ENCODE data around the gene TBC1D2B.

Gene TBC1D2B

GRCh38 chr15:78077053-78077870 is at the start of gene TBC1D2B:
Gene TBC1D2B, minus strand, starts transcription at chr15:78077711. Its CDS starts 59 bp downstream, at chr15:78077652.
- FAIRE-seq (no peak), DNase-seq (ENCODE audit: insufficient read length, low spot score) (no peak)
- TF ChIP-seq CTCF (IDR thresholded peaks at IDR 0.05; ENCODE audit: insufficient read depth, missing control alignments), result no peak

DNA sequence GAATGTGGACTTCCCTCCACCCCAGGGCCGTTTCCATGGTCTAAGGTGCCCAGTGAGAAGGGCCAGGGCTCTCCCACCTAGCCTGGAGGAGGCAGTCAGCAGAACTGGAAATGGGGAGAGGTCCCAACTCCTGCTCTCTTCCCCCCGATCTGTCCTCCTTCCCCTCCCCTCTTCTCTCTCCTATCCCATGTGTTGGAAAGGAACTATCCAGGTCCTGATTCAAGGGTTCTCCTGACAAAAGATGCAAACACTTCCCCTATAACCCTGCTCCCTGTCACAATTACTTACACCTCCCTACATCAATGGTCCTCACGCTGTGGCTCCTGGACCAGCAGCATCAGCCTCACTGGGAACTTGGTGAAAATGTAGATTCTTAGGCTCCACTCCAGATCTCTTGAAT is 47.8 kb upstream of the TBC1D2B start:
- TF ChIP-seq CTCF (IDR thresholded peaks at IDR 0.05; ENCODE audit: insufficient read depth, missing control alignments), result no peak
- DNase-seq (ENCODE audit: insufficient read length, low spot score) (no peak), FAIRE-seq (no peak)

GRCh38 chr15:78120523-78120922 is 43.0 kb upstream of the TBC1D2B start:
- TF ChIP-seq CTCF (IDR thresholded peaks at IDR 0.05; ENCODE audit: insufficient read depth, missing control alignments), result no peak
- FAIRE-seq (no peak), DNase-seq (ENCODE audit: insufficient read length, low spot score) (no peak)

DNA sequence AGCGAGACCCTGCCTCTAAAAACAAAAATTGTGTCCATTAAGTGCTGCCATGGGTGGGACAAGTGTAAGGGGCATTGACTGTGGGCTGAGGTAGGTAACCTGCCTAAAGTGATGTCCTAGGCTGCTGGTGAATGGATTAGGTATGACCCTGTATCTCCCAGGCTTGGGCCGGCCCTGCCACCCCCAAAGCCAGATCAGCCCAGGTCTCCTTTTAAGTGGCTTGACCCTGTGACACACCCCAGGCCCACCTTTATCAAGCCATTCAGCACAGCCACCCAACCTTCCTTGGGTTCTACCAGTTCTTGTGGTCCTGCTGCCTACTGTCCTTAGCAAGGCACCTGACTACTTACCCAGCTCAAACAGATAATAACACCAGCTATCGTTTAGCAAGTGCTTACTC is 35.0 kb upstream of the TBC1D2B start:
- no peak for TF ChIP-seq CTCF (IDR thresholded peaks at IDR 0.05; ENCODE audit: insufficient read depth, missing control alignments)
- FAIRE-seq, result no peak
- DNase-seq (ENCODE audit: insufficient read length, low spot score), result no peak

- DNase-seq (ENCODE audit: insufficient read length, low spot score) (no peak), FAIRE-seq (no peak)
- no peak for TF ChIP-seq CTCF (IDR thresholded peaks at IDR 0.05; ENCODE audit: insufficient read depth, missing control alignments)
Measured at GRCh38 chr15:78111788-78112187, 34.3 kb upstream of the TBC1D2B start.

DNA sequence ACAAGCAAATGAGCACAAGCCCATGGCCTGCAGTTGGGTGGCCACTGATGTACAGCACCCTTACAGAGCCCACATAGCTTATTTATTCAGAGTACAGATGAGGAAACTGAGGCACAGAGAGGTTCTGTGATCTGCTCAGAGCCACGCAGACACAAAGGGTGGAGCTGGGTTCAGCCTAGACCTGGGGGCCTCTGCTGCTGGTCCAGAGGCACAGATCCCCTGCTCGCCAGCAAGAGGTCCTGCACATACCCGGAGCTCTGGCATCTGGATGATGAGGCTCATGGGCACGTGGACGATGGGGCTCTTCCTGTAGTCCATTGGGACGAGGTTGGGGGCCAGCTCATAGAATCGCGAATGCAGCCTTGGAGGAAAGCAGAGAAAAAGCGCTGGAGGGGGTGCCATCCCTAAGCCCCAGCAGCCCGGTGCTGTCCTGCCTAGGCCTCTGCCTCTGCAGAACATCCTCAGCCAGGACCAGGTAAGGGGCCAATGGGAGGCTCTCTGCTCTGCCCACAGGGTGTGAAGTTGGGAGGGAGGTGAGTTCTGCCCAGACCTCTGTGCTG is 33.5 kb upstream of the TBC1D2B start:
- DNase-seq (ENCODE audit: insufficient read length, low spot score), result no peak
- no peak for FAIRE-seq
- TF ChIP-seq CTCF (IDR thresholded peaks at IDR 0.05; ENCODE audit: insufficient read depth, missing control alignments), result no peak

- DNase-seq (ENCODE audit: insufficient read length, low spot score), result no peak
- no peak for TF ChIP-seq CTCF (IDR thresholded peaks at IDR 0.05; ENCODE audit: insufficient read depth, missing control alignments)
- no peak for FAIRE-seq
Measured at GRCh38 chr15:78110096-78110495, 32.6 kb upstream of the TBC1D2B start.

All from D721Med (cell line).